ENCODE results near the gene PTPRN2.

Gene PTPRN2

GRCh38 chr7:157760004-157760730 is 827.5 kb downstream of the PTPRN2 start:
- Mint-ChIP-seq H3K27ac (no peak overlapping the region), H3K36me3 (ENCODE audit: low read depth) (no peaks in the 10 kb centered on the region), H3K4me3 (no peak overlapping the region), H3K9me3 (peaks cover 13% of the 10 kb centered on the region), H3K27me3 (peaks cover 4% of the 10 kb centered on the region), H3K4me1 (ENCODE audit: low read depth) (peaks cover 9% of the 10 kb centered on the region)

GRCh38 chr7:157759246-157759805 is 828.3 kb downstream of the PTPRN2 start:
- Mint-ChIP-seq H3K27me3 (peaks cover 4% of the 10 kb centered on the region), H3K4me1 (ENCODE audit: low read depth) (peaks cover 9% of the 10 kb centered on the region), H3K9me3 (peaks cover 7% of the 10 kb centered on the region), H3K4me3 (no peak overlapping the region), H3K27ac (no peak overlapping the region), H3K36me3 (ENCODE audit: low read depth) (no peaks in the 10 kb centered on the region)

GRCh38 chr7:157758468-157759245 is 829.0 kb downstream of the PTPRN2 start:
- peaks cover 9% of the 10 kb centered on the region for H3K4me1 Mint-ChIP-seq (ENCODE audit: low read depth)
- H3K9me3 Mint-ChIP-seq, result no peaks in the 10 kb centered on the region
- no peaks in the 10 kb centered on the region for H3K36me3 Mint-ChIP-seq (ENCODE audit: low read depth)
- H3K4me3 Mint-ChIP-seq, result no peak overlapping the region
- no peak overlapping the region for H3K27ac Mint-ChIP-seq
- peaks cover 4% of the 10 kb centered on the region for H3K27me3 Mint-ChIP-seq

- H3K9me3 Mint-ChIP-seq, result no peaks in the 10 kb centered on the region
- H3K4me1 Mint-ChIP-seq (ENCODE audit: low read depth), result peaks cover 9% of the 10 kb centered on the region
- no peak overlapping the region for H3K4me3 Mint-ChIP-seq
- no peaks in the 10 kb centered on the region for H3K36me3 Mint-ChIP-seq (ENCODE audit: low read depth)
- H3K27ac Mint-ChIP-seq, result no peak overlapping the region
- H3K27me3 Mint-ChIP-seq, result peaks cover 4% of the 10 kb centered on the region
Measured at GRCh38 chr7:157757776-157758467, 829.7 kb downstream of the PTPRN2 start.

- H3K27me3 Mint-ChIP-seq, result peaks cover 4% of the 10 kb centered on the region
- peaks cover 9% of the 10 kb centered on the region for H3K4me1 Mint-ChIP-seq (ENCODE audit: low read depth)
- H3K4me3 Mint-ChIP-seq, result no peak overlapping the region
- no peaks in the 10 kb centered on the region for H3K9me3 Mint-ChIP-seq
- no peaks in the 10 kb centered on the region for H3K36me3 Mint-ChIP-seq (ENCODE audit: low read depth)
- H3K27ac Mint-ChIP-seq, result no peak overlapping the region
Measured at GRCh38 chr7:157757211-157757610, 830.4 kb downstream of the PTPRN2 start.

GRCh38 chr7:157755741-157756140 is 831.9 kb downstream of the PTPRN2 start:
- no peaks in the 10 kb centered on the region for H3K9me3 Mint-ChIP-seq
- no peak overlapping the region for H3K27ac Mint-ChIP-seq
- H3K4me1 Mint-ChIP-seq (ENCODE audit: low read depth), result peaks cover 8% of the 10 kb centered on the region
- H3K27me3 Mint-ChIP-seq, result peaks cover 3% of the 10 kb centered on the region
- no peaks in the 10 kb centered on the region for H3K36me3 Mint-ChIP-seq (ENCODE audit: low read depth)
- no peak overlapping the region for H3K4me3 Mint-ChIP-seq

GRCh38 chr7:157754416-157754790 is 833.2 kb downstream of the PTPRN2 start:
- no peaks in the 10 kb centered on the region for H3K9me3 Mint-ChIP-seq
- H3K4me1 Mint-ChIP-seq (ENCODE audit: low read depth), result no peaks in the 10 kb centered on the region
- H3K36me3 Mint-ChIP-seq (ENCODE audit: low read depth), result no peaks in the 10 kb centered on the region
- H3K27me3 Mint-ChIP-seq, result no peaks in the 10 kb centered on the region
- H3K4me3 Mint-ChIP-seq, result no peak overlapping the region
- H3K27ac Mint-ChIP-seq, result no peak overlapping the region

- no peak overlapping the region for H3K27ac Mint-ChIP-seq
- no peaks in the 10 kb centered on the region for H3K36me3 Mint-ChIP-seq (ENCODE audit: low read depth)
Measured at GRCh38 chr7:157753713-157754415, 833.8 kb downstream of the PTPRN2 start.

GRCh38 chr7:157752832-157753291 is 834.8 kb downstream of the PTPRN2 start:
- Mint-ChIP-seq H3K9me3 (no peaks in the 10 kb centered on the region), H3K4me1 (ENCODE audit: low read depth) (no peaks in the 10 kb centered on the region), H3K27me3 (no peaks in the 10 kb centered on the region), H3K4me3 (no peak overlapping the region), H3K36me3 (ENCODE audit: low read depth) (no peaks in the 10 kb centered on the region), H3K27ac (no peak overlapping the region)

More at GRCh38 chr7:157753713-157754415, 833.8 kb downstream of the PTPRN2 start:
- no peaks in the 10 kb centered on the region for H3K4me1 Mint-ChIP-seq (ENCODE audit: low read depth)
- H3K27me3 Mint-ChIP-seq, result no peaks in the 10 kb centered on the region
- no peaks in the 10 kb centered on the region for H3K9me3 Mint-ChIP-seq
- no peak overlapping the region for H3K4me3 Mint-ChIP-seq

GRCh38 chr7:157751951-157752673 is 835.5 kb downstream of the PTPRN2 start:
- H3K4me3 Mint-ChIP-seq, result no peak overlapping the region
- H3K36me3 Mint-ChIP-seq (ENCODE audit: low read depth), result no peaks in the 10 kb centered on the region
- H3K27me3 Mint-ChIP-seq, result no peaks in the 10 kb centered on the region
- no peaks in the 10 kb centered on the region for H3K9me3 Mint-ChIP-seq
- no peak overlapping the region for H3K27ac Mint-ChIP-seq
- no peaks in the 10 kb centered on the region for H3K4me1 Mint-ChIP-seq (ENCODE audit: low read depth)

GRCh38 chr7:157751406-157751805 is 836.2 kb downstream of the PTPRN2 start:
- H3K9me3 Mint-ChIP-seq, result no peaks in the 10 kb centered on the region
- H3K27ac Mint-ChIP-seq, result no peak overlapping the region
- no peaks in the 10 kb centered on the region for H3K27me3 Mint-ChIP-seq
- H3K4me3 Mint-ChIP-seq, result no peak overlapping the region
- no peaks in the 10 kb centered on the region for H3K4me1 Mint-ChIP-seq (ENCODE audit: low read depth)
- H3K36me3 Mint-ChIP-seq (ENCODE audit: low read depth), result no peaks in the 10 kb centered on the region

GRCh38 chr7:157750291-157750690 is 837.3 kb downstream of the PTPRN2 start:
- no peak overlapping the region for H3K27ac Mint-ChIP-seq
- no peaks in the 10 kb centered on the region for H3K27me3 Mint-ChIP-seq
- no peaks in the 10 kb centered on the region for H3K4me1 Mint-ChIP-seq (ENCODE audit: low read depth)

GRCh38 chr7:157745721-157746709 is 841.6 kb downstream of the PTPRN2 start:
- Mint-ChIP-seq H3K4me1 (ENCODE audit: low read depth) (no peaks in the 10 kb centered on the region), H3K4me3 (no peak overlapping the region), H3K9me3 (no peaks in the 10 kb centered on the region), H3K27me3 (no peaks in the 10 kb centered on the region), H3K36me3 (ENCODE audit: low read depth) (no peaks in the 10 kb centered on the region), H3K27ac (no peak overlapping the region)

More at GRCh38 chr7:157750291-157750690, 837.3 kb downstream of the PTPRN2 start:
- Mint-ChIP-seq H3K4me3 (no peak overlapping the region), H3K36me3 (ENCODE audit: low read depth) (no peaks in the 10 kb centered on the region), H3K9me3 (no peaks in the 10 kb centered on the region)
